LNCAP (cell line): ENCODE data around the gene SLC25A24.

Experiments used
- CTCF ChIP-seq: fragments of 450-650 bp; IDR thresholded peaks from 2 replicates; pipeline ENCODE4 v1.5.1; 2017; ENCODE audit warnings: mild to moderate bottlenecking

SLC25A24 gene

DNA sequence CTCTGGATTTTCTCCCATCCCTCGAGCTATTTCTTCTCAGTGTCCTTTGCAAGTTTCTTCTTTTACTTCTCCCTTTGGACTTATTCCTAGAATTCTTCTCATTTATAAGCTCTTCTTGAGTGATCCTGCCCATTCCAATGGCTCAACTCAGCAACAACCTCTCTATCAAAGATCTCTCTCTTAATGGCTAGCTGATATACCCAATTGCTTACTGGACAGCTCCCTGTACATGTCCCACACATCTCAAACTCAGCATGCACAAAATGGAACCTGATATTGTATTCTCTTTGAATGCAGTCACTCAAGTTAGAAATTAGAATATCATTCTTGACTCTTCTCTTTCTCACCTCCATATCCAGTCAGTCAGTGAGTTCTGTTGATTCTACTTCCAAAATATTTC lies 48.6 kb downstream of the SLC25A24 start:
- TF ChIP-seq CTCF = no peak

GRCh38 chr1:108149796-108150467 lies 50.2 kb downstream of the SLC25A24 start:
- no peak for TF ChIP-seq CTCF

- no peak for TF ChIP-seq CTCF
These were observed 57.3 kb downstream of the SLC25A24 start for GRCh38 chr1:108142773-108143394.

- TF ChIP-seq CTCF = no peak
These were observed 57.9 kb downstream of the SLC25A24 start for GRCh38 chr1:108142258-108142657.

DNA sequence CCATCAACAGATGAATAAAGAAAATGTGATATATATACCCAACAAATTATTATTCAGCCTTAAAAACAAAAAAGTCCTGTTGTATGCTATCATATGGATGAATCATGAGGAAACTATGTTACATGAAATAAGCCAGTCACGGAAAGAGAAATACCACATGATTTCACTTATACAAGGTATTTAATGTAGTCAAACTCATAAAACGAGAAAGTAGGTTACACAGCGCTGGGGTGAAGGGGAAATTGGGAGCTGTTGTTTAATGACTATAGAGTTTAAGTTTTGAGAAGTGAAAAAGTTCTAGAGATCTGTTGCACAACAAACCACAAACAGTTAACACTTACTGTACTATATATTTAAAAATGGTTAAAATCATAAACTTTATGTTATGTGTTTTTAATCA lies 58.5 kb downstream of the SLC25A24 start:
- no peak for TF ChIP-seq CTCF

DNA sequence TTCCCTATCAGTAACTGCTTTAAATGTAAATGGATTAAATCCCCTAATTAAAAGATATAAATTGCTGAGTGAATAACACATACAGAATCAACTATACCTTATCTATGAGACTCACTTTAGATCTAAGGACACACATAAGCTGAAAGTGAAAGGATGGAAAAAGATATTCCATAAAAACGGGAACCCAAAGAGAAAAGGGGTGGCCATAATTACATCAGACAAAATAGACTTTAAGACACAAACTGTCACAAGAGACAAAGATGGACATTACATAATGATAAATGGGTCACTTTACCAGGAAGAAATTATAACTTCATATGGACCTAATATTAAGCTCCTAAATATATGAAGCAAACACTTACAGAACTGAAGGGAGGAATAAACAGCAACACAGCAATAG lies 59.2 kb downstream of the SLC25A24 start:
- TF ChIP-seq CTCF = no peak

DNA sequence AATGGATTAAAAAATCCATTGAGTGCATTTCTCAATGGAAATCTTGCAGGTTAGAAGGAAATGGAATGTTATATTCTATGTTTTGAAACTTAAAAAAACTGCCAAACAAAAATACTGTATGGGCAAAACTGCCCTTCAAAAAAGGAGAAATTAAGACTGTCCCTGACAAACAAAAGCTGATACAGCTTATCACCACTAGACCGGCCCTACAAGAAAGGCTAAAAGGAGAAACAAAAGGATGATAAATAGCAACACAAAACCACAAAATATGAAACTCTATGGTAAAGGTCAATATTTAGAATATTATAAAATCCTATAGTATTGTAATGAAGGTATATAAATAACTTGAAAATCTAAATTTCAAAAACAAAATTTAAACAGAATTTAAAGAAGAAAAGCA lies 60.0 kb downstream of the SLC25A24 start:
- TF ChIP-seq CTCF = no peak
